ENCODE results near the gene OGA. TPM values are rescaled to one million over a fixed set of nuclear protein-coding genes. Genes with fewer than 3 reads are reported as not detected.

Gene OGA
- total RNA-seq, 1 experiment from 2014 or later = 96.1 TPM

- Mint-ChIP-seq H3K4me3 (ENCODE audit: unreplicated experiment) (no peak overlapping the region), H3K36me3 (ENCODE audit: insufficient read depth, unreplicated experiment) (no peaks in the 10 kb centered on the region), H3K27ac (ENCODE audit: low read depth, unreplicated experiment) (no peak overlapping the region), H3K4me1 (ENCODE audit: insufficient read depth, unreplicated experiment) (no peaks in the 10 kb centered on the region), H3K9me3 (ENCODE audit: unreplicated experiment) (no peaks in the 10 kb centered on the region), H3K27me3 (ENCODE audit: insufficient read depth, unreplicated experiment) (peaks cover 5% of the 10 kb centered on the region)
- TF ChIP-seq CTCF (IDR thresholded peaks at IDR 0.05; ENCODE audit: unreplicated experiment) = no peak
- ChIA-PET POLR2A (interaction anchor here (0.5 kb wide), 1 partner anchor 137 kb away, joined by 3 read pairs; no protein-coding TSS in a partner anchor), CTCF (no interaction called here)
- DNase-seq (ENCODE audit: unreplicated experiment) = no peak
- intact Hi-C loops (cut with micrococcal nuclease) = no loop called here
- BruUV-seq (replicated peaks) = no TSS peak
Measured at GRCh38 chr10:101759309-101760247, 58.7 kb downstream of the OGA start.

DNA sequence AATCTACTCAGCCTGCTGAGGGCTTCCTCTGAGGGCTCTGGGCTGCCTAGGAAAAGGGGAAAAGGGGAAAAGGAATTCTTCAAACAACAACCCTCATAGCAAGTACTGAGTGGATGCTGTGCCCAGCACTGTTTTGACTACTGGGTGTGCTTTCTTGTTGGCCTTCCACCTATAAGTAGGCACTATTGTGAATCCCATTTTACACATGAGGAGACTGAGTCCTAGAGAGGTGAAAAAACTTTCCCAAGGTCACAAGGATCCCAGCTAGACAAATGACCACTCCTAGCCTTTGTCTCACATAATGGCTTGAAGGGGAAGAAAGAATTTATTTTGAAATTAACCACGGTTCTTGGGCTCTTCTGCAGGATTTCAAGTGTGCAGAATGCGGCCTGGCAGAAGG is 59.4 kb downstream of the OGA start:
- Mint-ChIP-seq H3K27me3 (ENCODE audit: insufficient read depth, unreplicated experiment) (peaks cover 12% of the 10 kb centered on the region), H3K9me3 (ENCODE audit: unreplicated experiment) (no peaks in the 10 kb centered on the region), H3K4me3 (ENCODE audit: unreplicated experiment) (no peak overlapping the region), H3K36me3 (ENCODE audit: insufficient read depth, unreplicated experiment) (no peaks in the 10 kb centered on the region), H3K4me1 (ENCODE audit: insufficient read depth, unreplicated experiment) (no peaks in the 10 kb centered on the region), H3K27ac (ENCODE audit: low read depth, unreplicated experiment) (no peak overlapping the region)
- POLR2A ChIA-PET = interaction anchor here (0.5 kb wide), 1 partner anchor 138 kb away, joined by 3 read pairs; no protein-coding TSS in a partner anchor
- DNase-seq (ENCODE audit: unreplicated experiment) = no peak
- BruUV-seq (replicated peaks) = no TSS peak
- CTCF ChIA-PET = interaction anchor here (0.5 to 2.0 kb wide), 2 partner anchors 22 to 322 kb away, joined by 3 to 14 read pairs; no protein-coding TSS in a partner anchor
- no peak for TF ChIP-seq CTCF (IDR thresholded peaks at IDR 0.05; ENCODE audit: unreplicated experiment)
- intact Hi-C loops (cut with micrococcal nuclease) = no loop called here

DNA sequence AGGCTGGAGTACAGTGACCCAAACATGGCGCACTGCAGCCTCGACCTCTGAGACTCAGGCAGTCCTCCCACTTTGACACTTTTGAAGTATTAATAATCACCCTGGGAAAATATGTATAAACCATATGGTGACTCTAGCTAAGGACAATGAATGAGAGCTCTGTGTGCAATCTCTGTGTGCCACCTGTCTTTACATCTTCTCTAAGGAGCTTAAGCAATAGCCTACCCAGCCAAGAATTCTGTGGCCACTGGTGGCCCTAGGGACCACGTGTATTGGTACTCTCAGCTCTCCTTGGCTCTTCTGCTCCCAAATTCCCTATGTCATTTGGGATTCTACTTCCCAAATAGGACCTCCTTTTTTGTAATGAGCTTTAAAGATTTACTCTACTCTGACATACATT is 66.0 kb downstream of the OGA start:
- H3K4me1 Mint-ChIP-seq (ENCODE audit: insufficient read depth, unreplicated experiment) = no peaks in the 10 kb centered on the region
- intact Hi-C loops (cut with micrococcal nuclease) = no loop called here
- no peak for TF ChIP-seq CTCF (IDR thresholded peaks at IDR 0.05; ENCODE audit: unreplicated experiment)
- H3K36me3 Mint-ChIP-seq (ENCODE audit: insufficient read depth, unreplicated experiment) = no peaks in the 10 kb centered on the region
- no TSS peak for BruUV-seq (replicated peaks)
- ChIA-PET POLR2A (interaction anchor here (0.6 kb wide), 1 partner anchor 246 kb away, joined by 3 read pairs; no protein-coding TSS in a partner anchor), CTCF (interaction anchor here (0.8 kb wide), 1 partner anchor 538 kb away, joined by 3 read pairs; no protein-coding TSS in a partner anchor)
- H3K27ac Mint-ChIP-seq (ENCODE audit: low read depth, unreplicated experiment) = no peak overlapping the region
- H3K27me3 Mint-ChIP-seq (ENCODE audit: insufficient read depth, unreplicated experiment) = peaks cover 32% of the 10 kb centered on the region
- H3K9me3 Mint-ChIP-seq (ENCODE audit: unreplicated experiment) = no peaks in the 10 kb centered on the region
- no peak overlapping the region for H3K4me3 Mint-ChIP-seq (ENCODE audit: unreplicated experiment)
- DNase-seq (ENCODE audit: unreplicated experiment) = no peak

Measured in MCF 10A (cell line).